GDM1 (cell line): ENCODE measurements around the gene ADAMTSL2.

Experiments used
- DNase-seq: peaks from one replicate; lab custom pipeline; 2025; lab: John Stamatoyannopoulos, UW

The ADAMTSL2 gene

GRCh38 chr9:133535306-133535877, 888 bp downstream of the ADAMTSL2 start:
- no peak for DNase-seq

GRCh38 chr9:133536080-133536479, 1.6 kb downstream of the ADAMTSL2 start:
- no peak for DNase-seq

DNA sequence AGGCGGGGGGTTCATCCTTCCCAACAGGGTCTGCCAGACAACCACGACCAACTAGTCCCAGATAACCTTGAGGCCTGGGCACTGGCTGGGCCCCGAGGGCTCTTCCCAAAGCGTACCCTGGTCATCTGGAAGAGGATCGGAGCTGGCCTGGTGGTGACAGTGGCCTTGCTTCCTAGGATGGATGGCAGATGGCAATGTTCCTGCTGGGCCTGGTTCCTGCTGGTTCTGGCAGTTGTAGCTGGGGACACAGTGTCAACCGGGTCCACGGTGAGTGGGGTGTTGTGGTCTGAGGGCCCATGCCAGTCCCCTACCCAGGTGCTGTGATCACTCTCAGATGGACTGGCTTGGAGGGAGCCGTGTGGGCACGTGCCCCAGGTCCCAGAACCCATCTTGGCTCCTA, 2.0 kb downstream of the ADAMTSL2 start:
- no peak for DNase-seq

GRCh38 chr9:133537257-133537656, 2.8 kb downstream of the ADAMTSL2 start:
- DNase-seq = no peak

- no peak for DNase-seq
These were observed 3.7 kb downstream of the ADAMTSL2 start for GRCh38 chr9:133538176-133538575.

- no peak for DNase-seq
These were observed 4.6 kb downstream of the ADAMTSL2 start for GRCh38 chr9:133538851-133539833.

- no peak for DNase-seq
These were observed 5.6 kb downstream of the ADAMTSL2 start for GRCh38 chr9:133539991-133540697.

GRCh38 chr9:133540698-133541025, 6.2 kb downstream of the ADAMTSL2 start:
- DNase-seq = no peak

DNA sequence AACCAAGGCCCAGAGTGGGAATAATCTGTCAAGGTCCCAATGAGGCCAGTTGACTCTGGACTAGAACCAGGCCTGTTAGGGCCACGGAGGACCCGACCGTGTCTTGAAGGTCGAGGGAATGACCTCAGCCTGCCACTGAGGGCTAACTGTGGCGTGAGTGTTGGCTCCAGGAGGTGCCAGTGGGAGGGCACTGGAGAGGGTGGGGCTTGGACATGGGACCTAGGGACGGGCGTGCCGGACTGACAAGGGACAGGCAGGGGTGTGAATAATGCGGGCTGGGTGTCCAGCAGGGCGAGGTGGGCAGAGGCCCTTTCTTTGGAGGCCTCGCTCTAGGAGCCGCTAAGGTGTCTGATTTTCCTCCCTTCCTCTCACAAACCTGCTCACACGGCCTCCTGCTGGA, 7.5 kb downstream of the ADAMTSL2 start:
- DNase-seq = no peak

- no peak for DNase-seq
These were observed 9.4 kb downstream of the ADAMTSL2 start for GRCh38 chr9:133543772-133544467.

GRCh38 chr9:133545494-133546286, 11.2 kb downstream of the ADAMTSL2 start:
- no peak for DNase-seq

- no peak for DNase-seq
These were observed 11.8 kb downstream of the ADAMTSL2 start for GRCh38 chr9:133546287-133546680.

- no peak for DNase-seq
These were observed 12.6 kb downstream of the ADAMTSL2 start for GRCh38 chr9:133547116-133547515.

DNA sequence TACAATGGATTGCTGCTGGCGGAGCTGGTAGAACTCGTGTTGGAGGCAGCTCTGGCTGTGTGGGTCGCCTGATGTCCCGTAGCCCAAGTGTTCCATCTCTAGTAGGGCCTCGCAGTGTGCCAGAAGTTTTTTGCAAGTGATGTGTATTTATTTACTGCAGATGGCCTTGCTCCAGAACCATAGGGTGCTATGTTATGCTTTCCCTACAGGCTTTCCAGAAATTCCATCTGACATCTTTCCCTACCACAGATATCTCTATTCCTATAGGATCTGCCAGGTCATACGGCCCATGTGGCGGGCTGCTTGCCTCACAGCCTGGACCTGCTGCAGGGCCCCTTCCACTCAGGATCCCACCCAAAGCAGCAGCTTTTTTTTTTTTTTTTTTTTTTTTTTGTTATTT, 16.9 kb downstream of the ADAMTSL2 start:
- DNase-seq = no peak

DNA sequence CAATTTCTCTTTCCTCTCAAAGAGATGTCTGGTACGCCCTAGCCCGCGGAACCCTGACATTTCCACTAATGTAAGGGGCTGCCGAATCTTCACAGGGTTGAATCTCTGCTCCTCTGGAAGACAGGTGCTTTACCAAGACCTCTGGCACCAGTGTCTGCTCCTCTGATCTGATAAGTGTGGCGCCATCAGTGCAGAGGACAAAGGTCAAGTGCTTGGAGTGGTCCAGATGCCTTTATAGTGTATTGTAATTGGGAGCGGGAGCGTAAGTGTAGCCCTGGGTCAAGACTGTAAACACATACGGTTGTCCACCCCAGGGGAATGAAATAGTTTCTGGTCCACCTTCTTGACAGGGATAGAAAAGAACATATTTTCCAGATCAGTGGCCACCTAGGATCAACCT, 17.7 kb downstream of the ADAMTSL2 start:
- no peak for DNase-seq

- no peak for DNase-seq
These were observed 18.6 kb downstream of the ADAMTSL2 start for GRCh38 chr9:133553123-133553522.

- DNase-seq = no peak
These were observed 19.6 kb downstream of the ADAMTSL2 start for GRCh38 chr9:133553973-133554713.

DNA sequence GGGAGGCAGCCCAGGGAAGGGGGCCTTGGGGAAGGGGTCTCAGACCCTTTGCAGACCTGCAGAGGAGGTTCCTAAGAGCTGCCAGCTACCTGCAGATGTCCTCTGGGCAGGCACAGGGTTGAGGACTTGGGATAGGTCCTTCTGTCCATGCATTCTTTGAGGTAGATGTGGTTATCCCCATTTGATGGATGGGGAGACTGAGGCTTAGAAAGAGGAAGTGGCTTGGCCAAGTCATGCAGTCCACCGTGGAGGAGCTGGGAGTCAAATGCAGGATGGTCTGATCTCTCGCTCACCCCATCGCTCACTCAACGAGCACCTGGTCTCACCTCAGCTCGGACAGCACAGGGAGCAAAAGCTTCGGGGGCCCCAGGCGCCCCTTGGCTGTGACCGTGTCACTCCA, 20.2 kb downstream of the ADAMTSL2 start:
- DNase-seq = no peak

- DNase-seq = no peak
These were observed 21.9 kb downstream of the ADAMTSL2 start for GRCh38 chr9:133556354-133556753.

DNA sequence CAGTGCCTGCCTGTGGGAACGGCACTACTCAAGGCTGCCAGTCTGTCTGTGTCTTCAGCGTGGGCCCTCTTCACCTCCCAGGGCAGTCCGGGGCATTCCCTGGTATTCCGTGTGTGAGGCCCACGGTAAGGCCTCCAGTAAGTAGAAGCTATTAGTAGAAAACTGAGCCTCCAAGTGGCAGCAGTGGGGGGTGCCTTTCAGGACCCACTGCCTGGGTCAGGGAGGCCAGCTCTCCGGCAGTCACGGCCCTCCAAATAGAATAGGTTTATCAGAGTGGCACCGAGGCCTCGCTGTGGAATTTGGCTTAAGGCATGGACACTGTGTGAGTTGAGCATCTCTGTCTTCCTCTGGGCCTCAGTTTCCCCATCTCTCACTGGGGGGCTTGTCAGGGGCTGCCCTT, 23.1 kb downstream of the ADAMTSL2 start:
- DNase-seq = no peak
